Omental fat pad (tissue), 4 donors: ENCODE results near the gene RIBC2. TPM values are rescaled to one million over a fixed set of nuclear protein-coding genes. Genes with fewer than 3 reads are reported as not detected.

Source experiments
- ATAC-seq: fragments of 150-250 bp; one replicate; pipeline ENCODE4 v1.9.1; 2016; ENCODE audit warnings: mild to moderate bottlenecking, moderate library complexity; ENCODE audit not compliant: low FRiP score
- DNase-seq: peaks from one replicate; pipeline ENCODE4 v3.0.0-alpha.2; 2019; ENCODE audit warnings: low spot score
- total RNA-seq, 4 donors: library from RNA; depleted of rRNA; stranded (reverse); fragments of >200 nt; gene quantifications; one replicate each; pipeline ENCODE4 v1.1.0, GENCODE V29; 2016
- TF ChIP-seq, protein P1 (sequence below), 3 donors: fragments of 450-650 bp; IDR thresholded peaks; one replicate each; pipeline ENCODE4 v1.5.1; 2016 to 2017; ENCODE audit warnings: antibody characterized with exemption in 3 of 3, mild to moderate bottlenecking in 3 of 3, moderate library complexity in 2 of 3

The RIBC2 gene
- total RNA-seq, 4 donors from 2014 or later = 0.56 TPM; not detected in 3

DNA sequence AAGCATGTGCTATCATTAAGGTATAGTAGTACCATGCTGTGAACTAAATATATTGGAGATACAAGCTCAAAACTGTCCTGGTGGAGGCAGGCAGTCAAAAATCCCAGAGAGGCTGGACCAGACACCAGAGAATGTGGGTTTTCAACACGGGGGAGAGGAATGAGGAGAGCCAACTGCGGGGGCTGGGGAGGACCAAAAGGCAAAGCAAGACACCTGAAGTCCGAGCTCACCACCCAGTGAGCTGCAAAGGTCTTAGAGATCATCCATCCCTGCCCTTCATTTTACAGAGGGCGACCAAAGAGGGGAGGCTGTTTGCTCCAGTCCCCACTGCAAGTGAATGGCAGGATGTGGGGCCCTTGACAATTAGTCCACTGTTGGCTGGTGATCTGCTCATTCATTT lies 10.0 kb downstream of the RIBC2 start:
- TF ChIP-seq, protein P1, sequence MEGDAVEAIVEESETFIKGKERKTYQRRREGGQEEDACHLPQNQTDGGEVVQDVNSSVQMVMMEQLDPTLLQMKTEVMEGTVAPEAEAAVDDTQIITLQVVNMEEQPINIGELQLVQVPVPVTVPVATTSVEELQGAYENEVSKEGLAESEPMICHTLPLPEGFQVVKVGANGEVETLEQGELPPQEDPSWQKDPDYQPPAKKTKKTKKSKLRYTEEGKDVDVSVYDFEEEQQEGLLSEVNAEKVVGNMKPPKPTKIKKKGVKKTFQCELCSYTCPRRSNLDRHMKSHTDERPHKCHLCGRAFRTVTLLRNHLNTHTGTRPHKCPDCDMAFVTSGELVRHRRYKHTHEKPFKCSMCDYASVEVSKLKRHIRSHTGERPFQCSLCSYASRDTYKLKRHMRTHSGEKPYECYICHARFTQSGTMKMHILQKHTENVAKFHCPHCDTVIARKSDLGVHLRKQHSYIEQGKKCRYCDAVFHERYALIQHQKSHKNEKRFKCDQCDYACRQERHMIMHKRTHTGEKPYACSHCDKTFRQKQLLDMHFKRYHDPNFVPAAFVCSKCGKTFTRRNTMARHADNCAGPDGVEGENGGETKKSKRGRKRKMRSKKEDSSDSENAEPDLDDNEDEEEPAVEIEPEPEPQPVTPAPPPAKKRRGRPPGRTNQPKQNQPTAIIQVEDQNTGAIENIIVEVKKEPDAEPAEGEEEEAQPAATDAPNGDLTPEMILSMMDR (IDR thresholded peaks at IDR 0.05) = no peak
- ATAC-seq = no peak
- no peak for DNase-seq

DNA sequence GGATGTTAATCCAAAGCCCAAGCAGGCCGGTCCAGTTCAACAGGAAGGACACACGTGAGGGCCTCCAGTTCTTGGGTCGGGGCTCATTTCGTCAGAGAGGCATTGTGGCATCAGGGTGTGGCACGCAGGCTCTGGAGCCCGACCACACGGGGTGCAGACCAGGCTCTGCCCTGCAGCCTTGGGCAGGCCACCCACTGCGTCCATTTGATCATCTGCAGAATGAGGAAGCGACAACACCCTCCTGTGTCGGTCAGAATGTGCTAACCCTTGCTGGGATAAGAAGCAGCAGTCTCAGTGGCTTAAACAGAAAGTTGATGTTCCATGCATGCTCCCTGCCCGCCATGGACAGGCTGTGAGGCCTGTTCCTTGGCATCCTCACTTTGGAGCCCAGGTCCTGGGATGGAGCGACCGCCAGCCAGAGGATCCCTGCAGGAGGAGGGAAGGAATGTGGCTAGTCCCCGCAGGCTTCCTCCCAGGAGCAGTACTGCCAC lies 10.8 kb downstream of the RIBC2 start:
- no peak for DNase-seq
- TF ChIP-seq, protein P1 (IDR thresholded peaks at IDR 0.05) = no peak
- ATAC-seq = no peak

DNA sequence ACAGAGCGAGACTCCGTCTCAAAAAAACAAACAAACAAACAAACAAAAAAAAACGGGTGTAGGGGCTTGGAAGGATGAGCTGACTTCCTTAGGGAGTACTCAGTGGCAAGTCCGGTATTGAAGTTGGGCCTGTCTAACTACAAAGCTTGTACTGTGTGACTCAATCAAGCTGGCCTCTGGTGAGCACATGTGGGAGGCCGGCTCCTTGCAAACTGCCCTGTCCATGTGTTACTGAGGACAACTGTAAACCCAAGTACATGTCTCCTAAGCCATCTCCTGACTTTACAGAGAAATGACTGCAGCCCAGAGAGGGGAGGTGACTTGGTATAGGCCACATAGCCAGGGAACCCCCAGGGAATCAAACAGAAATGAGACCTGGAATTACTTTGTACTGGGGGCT lies 11.6 kb downstream of the RIBC2 start:
- ATAC-seq (no peak), DNase-seq (no peak)
- TF ChIP-seq, protein P1 (IDR thresholded peaks at IDR 0.05) = no peak

DNA sequence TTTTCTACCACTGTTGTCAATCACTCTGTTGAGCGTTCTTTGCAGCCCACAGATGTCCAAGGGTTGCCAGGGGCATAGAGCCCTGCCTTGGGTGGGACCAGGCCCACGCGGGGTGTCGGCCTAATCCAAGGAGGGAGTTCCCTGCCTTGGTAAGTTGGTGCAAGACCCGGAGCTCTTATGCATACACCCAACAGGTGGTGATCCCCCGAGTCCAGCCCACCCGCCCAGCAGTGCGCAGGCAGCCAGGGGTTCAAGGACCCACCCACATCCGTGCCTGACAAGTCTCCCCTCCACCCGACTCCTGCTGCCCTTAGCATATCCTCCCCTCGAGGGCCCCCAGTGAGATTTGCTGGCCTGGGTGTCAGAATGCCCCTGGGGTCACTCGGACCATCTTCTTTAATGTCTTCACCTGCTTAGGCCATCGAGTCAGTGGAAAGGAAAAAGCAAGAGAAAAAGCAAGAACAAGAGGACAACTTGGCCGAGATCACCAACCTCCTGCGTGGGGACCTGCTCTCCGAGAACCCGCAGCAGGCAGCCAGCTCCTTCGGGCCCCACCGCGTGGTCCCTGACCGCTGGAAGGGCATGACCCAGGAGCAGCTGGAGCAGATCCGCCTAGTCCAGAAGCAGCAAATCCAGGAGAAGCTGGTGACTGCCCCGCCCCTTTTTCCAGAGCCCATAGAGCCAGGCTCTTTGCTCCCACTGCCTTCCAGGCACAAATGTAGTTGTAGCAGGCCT lies 12.2 kb downstream of the RIBC2 start:
- no peak for DNase-seq
- TF ChIP-seq, protein P1 (IDR thresholded peaks at IDR 0.05) = no peak
- no peak for ATAC-seq

DNA sequence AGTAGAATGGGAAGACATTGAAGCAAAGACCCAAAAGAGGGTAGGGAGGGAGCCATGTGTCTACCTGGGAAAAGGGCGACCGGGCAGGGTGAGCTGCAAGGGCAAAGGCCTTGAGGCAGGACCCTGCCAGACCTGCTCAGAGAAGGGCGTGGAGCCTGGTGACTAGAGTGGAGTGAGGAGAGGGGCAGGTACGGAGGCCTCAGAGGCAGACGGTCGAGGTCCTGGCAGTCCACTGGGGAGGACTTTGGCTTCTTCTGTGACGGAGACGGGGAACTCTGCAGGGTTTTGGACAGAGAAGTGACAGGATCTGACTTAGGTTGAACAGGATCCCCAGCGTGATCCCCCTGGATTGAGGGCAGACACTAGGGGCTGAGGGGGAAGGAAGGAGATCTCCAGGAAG lies 12.9 kb downstream of the RIBC2 start:
- ATAC-seq (no peak), DNase-seq (no peak)
- TF ChIP-seq, protein P1 (IDR thresholded peaks at IDR 0.05) = no peak

DNA sequence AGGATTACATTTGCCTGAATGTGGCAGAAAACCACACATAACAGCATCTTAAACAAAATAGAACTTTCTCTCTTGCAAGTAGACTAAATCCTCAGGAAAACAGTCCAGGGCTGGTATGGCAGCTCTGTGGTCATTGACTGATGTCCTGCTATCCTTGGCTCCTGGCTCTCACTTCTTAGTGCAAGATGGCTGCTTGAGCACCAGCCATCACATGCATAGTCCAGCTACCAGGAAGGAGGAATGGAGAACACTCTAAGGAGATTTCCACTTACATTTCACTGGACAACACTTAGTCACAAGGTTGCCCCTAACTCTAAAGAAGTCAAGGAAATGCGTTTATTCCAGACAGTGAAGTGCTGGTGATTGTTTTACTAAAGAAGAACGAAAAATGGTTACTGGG lies 13.6 kb downstream of the RIBC2 start:
- ATAC-seq (no peak), DNase-seq (no peak)
- TF ChIP-seq, protein P1 (IDR thresholded peaks at IDR 0.05) = no peak
